ENCODE data around the gene VAT1L.

The VAT1L gene

GRCh38 chr16:77782694-77783093 is 5.7 kb upstream of the VAT1L start:
- DNase-seq (ENCODE audit: low read depth in 4 of 4, low spot score in 1 of 4) = no peak

GRCh38 chr16:77784441-77785372 is 3.7 kb upstream of the VAT1L start:
- no peak for DNase-seq (ENCODE audit: low read depth in 4 of 4, low spot score in 1 of 4)

GRCh38 chr16:77785373-77785764 is 3.0 kb upstream of the VAT1L start:
- no peak for DNase-seq (ENCODE audit: low read depth in 4 of 4, low spot score in 1 of 4)

- no peak for DNase-seq (ENCODE audit: low read depth in 4 of 4, low spot score in 1 of 4)
These were observed 2.0 kb upstream of the VAT1L start for GRCh38 chr16:77786186-77786847.

- DNase-seq (ENCODE audit: low read depth in 4 of 4, low spot score in 1 of 4) = no peak
These were observed 912 bp upstream of the VAT1L start for GRCh38 chr16:77787452-77787851.

GRCh38 chr16:77789085-77790008 is 983 bp downstream of the VAT1L start:
- DNase-seq (ENCODE audit: low read depth in 4 of 4, low spot score in 1 of 4) = no peak

- no peak for DNase-seq (ENCODE audit: low read depth in 4 of 4, low spot score in 1 of 4)
These were observed 1.6 kb downstream of the VAT1L start for GRCh38 chr16:77790009-77790372.

GRCh38 chr16:77790912-77791311 is 2.5 kb downstream of the VAT1L start:
- DNase-seq (ENCODE audit: low read depth in 4 of 4, low spot score in 1 of 4) = no peak

- DNase-seq (ENCODE audit: low read depth in 4 of 4, low spot score in 1 of 4) = no peak
These were observed 5.1 kb downstream of the VAT1L start for GRCh38 chr16:77793417-77793816.

GRCh38 chr16:77794586-77794985 is 6.2 kb downstream of the VAT1L start:
- DNase-seq (ENCODE audit: low read depth in 4 of 4, low spot score in 1 of 4) = no peak

- DNase-seq (ENCODE audit: low read depth in 4 of 4, low spot score in 1 of 4) = no peak
These were observed 13.5 kb downstream of the VAT1L start for GRCh38 chr16:77801817-77802216.

- no peak for DNase-seq (ENCODE audit: low read depth in 4 of 4, low spot score in 1 of 4)
These were observed 17.0 kb downstream of the VAT1L start for GRCh38 chr16:77805398-77805797.

GRCh38 chr16:77807021-77807420 is 18.7 kb downstream of the VAT1L start:
- no peak for DNase-seq (ENCODE audit: low read depth in 4 of 4, low spot score in 1 of 4)

- DNase-seq (ENCODE audit: low read depth in 4 of 4, low spot score in 1 of 4) = no peak
These were observed 24.6 kb downstream of the VAT1L start for GRCh38 chr16:77812856-77813500.

GRCh38 chr16:77816293-77816692 is 27.9 kb downstream of the VAT1L start:
- no peak for DNase-seq (ENCODE audit: low read depth in 4 of 4, low spot score in 1 of 4)

GRCh38 chr16:77820340-77820739 is 32.0 kb downstream of the VAT1L start:
- DNase-seq (ENCODE audit: low read depth in 4 of 4, low spot score in 1 of 4) = no peak

- no peak for DNase-seq (ENCODE audit: low read depth in 4 of 4, low spot score in 1 of 4)
These were observed 34.3 kb downstream of the VAT1L start for GRCh38 chr16:77822661-77823060.

GRCh38 chr16:77823067-77823466 is 34.7 kb downstream of the VAT1L start:
- no peak for DNase-seq (ENCODE audit: low read depth in 4 of 4, low spot score in 1 of 4)

GRCh38 chr16:77825196-77825595 is 36.8 kb downstream of the VAT1L start:
- DNase-seq (ENCODE audit: low read depth in 4 of 4, low spot score in 1 of 4) = no peak

- DNase-seq (ENCODE audit: low read depth in 4 of 4, low spot score in 1 of 4) = no peak
These were observed 38.7 kb downstream of the VAT1L start for GRCh38 chr16:77827032-77827431.

Data from stimulated activated CD4-positive, alpha-beta T cell treated with anti-CD3 and anti-CD28 coated beads, Interleukin-1b, Interleukin-23, amount 100 ng/mL, for 24 hours (primary cell).